CD8-positive, alpha-beta memory T cell (primary cell): ENCODE measurements around the gene SIRT7. TPM values are rescaled to one million over a fixed set of nuclear protein-coding genes. Genes with fewer than 3 reads are reported as not detected.

Source experiments
- CTCF ChIA-PET: fragments of 350-600 bp; sonication (Branson Sonifier 250); formaldehyde crosslinking; loops from one replicate; lab custom pipeline; 2021; ENCODE audit warnings: antibody characterized with exemption; lab: Charles Lee
- POLR2A ChIA-PET: fragments of 350-600 bp; sonication (Branson Sonifier 250); formaldehyde crosslinking; loops from one replicate; lab custom pipeline; 2021; ENCODE audit warnings: antibody characterized with exemption; lab: Charles Lee
- DNase-seq, 5 donors: peaks; one replicate each; pipeline versions ENCODE4 v3.0.0 to v3.0.0-alpha.2; 2020 to 2022; ENCODE audit warnings: mixed read lengths in 1 of 5
- H3K27ac ChIP-seq: one replicate; pipeline ENCODE4 v1.7.0; 2013; ENCODE audit warnings: low read depth, mild to moderate bottlenecking, low read length, moderate library complexity
- H3K27me3 ChIP-seq: 2 replicates; pipeline ENCODE4 v1.7.0; 2013; ENCODE audit warnings: low read length, mild to moderate bottlenecking; ENCODE audit not compliant: insufficient read depth, poor library complexity, severe bottlenecking
- H3K36me3 ChIP-seq: 2 replicates; pipeline ENCODE4 v1.7.0; 2013; ENCODE audit warnings: mild to moderate bottlenecking, low read length, moderate library complexity; ENCODE audit not compliant: insufficient read depth
- H3K4me1 ChIP-seq: 2 replicates; pipeline ENCODE4 v1.7.0; 2013; ENCODE audit warnings: mild to moderate bottlenecking, low read length, moderate library complexity; ENCODE audit not compliant: insufficient read depth
- H3K4me3 ChIP-seq: 2 replicates; pipeline ENCODE4 v1.7.0; 2013; ENCODE audit warnings: mild to moderate bottlenecking, low read length
- H3K9me3 ChIP-seq: 2 replicates; pipeline ENCODE4 v1.7.0; 2013; ENCODE audit warnings: mild to moderate bottlenecking, low read length
- H3K27ac Mint-ChIP-seq, 8 donors: one replicate each; pipeline ENCODE4 v1.8.0; 2020 to 2021; ENCODE audit warnings: mixed read lengths in 8 of 8, mild to moderate bottlenecking in 6 of 8, inconsistent platforms in 3 of 8, moderate library complexity in 3 of 8
- H3K27me3 Mint-ChIP-seq, 2 donors: one replicate each; pipeline ENCODE4 v1.8.0; 2020 to 2021; ENCODE audit warnings: mixed read lengths in 2 of 2, mild to moderate bottlenecking in 1 of 2, moderate library complexity in 1 of 2
- H3K36me3 Mint-ChIP-seq, 3 donors: one replicate each; pipeline ENCODE4 v1.8.0; 2020 to 2021; ENCODE audit warnings: mixed read lengths in 3 of 3, inconsistent platforms in 1 of 3, mild to moderate bottlenecking in 1 of 3
- H3K4me1 Mint-ChIP-seq, 3 donors: one replicate each; pipeline ENCODE4 v1.8.0; 2020 to 2021; ENCODE audit warnings: mixed read lengths in 3 of 3, inconsistent platforms in 1 of 3, mild to moderate bottlenecking in 1 of 3
- H3K4me3 Mint-ChIP-seq, 7 donors: one replicate each; pipeline ENCODE4 v1.8.0; 2020 to 2021; ENCODE audit warnings: mixed read lengths in 7 of 7, mild to moderate bottlenecking in 6 of 7, moderate library complexity in 4 of 7, inconsistent platforms in 2 of 7
- H3K9me3 Mint-ChIP-seq, 5 donors: one replicate each; pipeline ENCODE4 v1.8.0; 2020 to 2022; ENCODE audit warnings: mixed read lengths in 5 of 5, mild to moderate bottlenecking in 3 of 5, moderate library complexity in 2 of 5, inconsistent platforms in 1 of 5
- polyA plus RNA-seq: library from polyadenylated mRNA; unstranded; fragments of 300-500 nt; fragmentation: Illumina TruSeq; gene quantifications from one replicate; pipeline ENCODE4 v1.2.3, GENCODE V29; 2021
- total RNA-seq, 2 experiments: library from RNA; stranded (reverse); gene quantifications; one replicate each; pipeline ENCODE4 v1.2.3, GENCODE V29; 2021

The SIRT7 gene
- total and polyA plus RNA-seq, 3 experiments from 2014 or later: 40.1 to 41.7 (median 41.4) TPM

GRCh38 chr17:81961087-81961511 is 43.1 kb upstream of the SIRT7 start, which contains the start of gene NOTUM:
Gene NOTUM (minus strand): TSS chr17:81961187. CDS start chr17:81960909, 278 bp downstream.
- Histone ChIP-seq H3K36me3 (no peaks in the 10 kb centered on the region), H3K27me3 (peaks cover 13% of the 10 kb centered on the region), H3K9me3 (no peaks in the 10 kb centered on the region), H3K4me1 (no peaks in the 10 kb centered on the region), H3K4me3 (no peak within 1 kb of the TSS), H3K27ac (peak within 1 kb of the TSS; percentile 16)
- no peak for DNase-seq
- Mint-ChIP-seq H3K36me3 (no peaks in the 10 kb centered on the region), H3K4me1 (peaks cover 6 to 21% (median 7%) of the 10 kb centered on the region in 3 donors), H3K27ac (peak within 1 kb of the TSS in 1 of 8 donors; percentile 70), H3K9me3 (no peaks in the 10 kb centered on the region), H3K4me3 (peak within 1 kb of the TSS in 1 of 7 donors; percentile 34), H3K27me3 (peaks cover 23 to 33% of the 10 kb centered on the region in 2 donors)
- ChIA-PET CTCF (interaction anchor here (0.9 to 4.8 kb wide), 5 partner anchors 13 to 61 kb away, joined by 3 to 83 read pairs (median 6); partner anchors contain the start of genes CENPX and LRRC45), POLR2A (interaction anchor here (1.8 to 2.4 kb wide), 2 partner anchors 7 to 60 kb away, joined by 4 to 12 read pairs; no protein-coding TSS in a partner anchor)

- CTCF ChIA-PET: interaction anchor here (0.9 to 4.8 kb wide), 20 partner anchors 8 to 225 kb away, joined by 3 to 83 read pairs (median 5); partner anchors contain the start of genes CENPX, DCXR and LRRC45
- POLR2A ChIA-PET: interaction anchor here (1.1 to 2.4 kb wide), 5 partner anchors 8 to 138 kb away, joined by 3 to 12 read pairs (median 5); partner anchors contain the start of genes CENPX, DCXR and LRRC45
Measured at GRCh38 chr17:81960130-81960958, 42.4 kb upstream of the SIRT7 start.

GRCh38 chr17:81959362-81960129 is 41.6 kb upstream of the SIRT7 start:
- H3K4me1 ChIP-seq: no peaks in the 10 kb centered on the region
- H3K27me3 ChIP-seq: peaks cover 13% of the 10 kb centered on the region
- peak overlapping the region; percentile 16 for H3K27ac ChIP-seq
- no peak overlapping the region for H3K4me3 ChIP-seq
- Mint-ChIP-seq H3K27ac (no peak overlapping the region), H3K36me3 (no peaks in the 10 kb centered on the region), H3K4me1 (peaks cover 6 to 18% (median 7%) of the 10 kb centered on the region in 3 donors), H3K4me3 (peak overlapping the region in 1 of 7 donors; percentile 43), H3K9me3 (no peaks in the 10 kb centered on the region), H3K27me3 (peaks cover 23 to 29% of the 10 kb centered on the region in 2 donors)
- peak; percentile 80 to 86 (median 82) for DNase-seq
- ChIA-PET POLR2A (interaction anchor here (0.6 to 2.4 kb wide), 7 partner anchors 9 to 139 kb away, joined by 3 to 12 read pairs (median 5); partner anchors contain the start of genes CENPX, DCXR and LRRC45), CTCF (interaction anchor here (0.7 to 4.8 kb wide), 34 partner anchors 9 to 246 kb away, joined by 3 to 83 read pairs (median 4); partner anchors contain the start of genes ARHGDIA, CENPX, DCXR and GPS1)
- no peaks in the 10 kb centered on the region for H3K9me3 ChIP-seq
- no peaks in the 10 kb centered on the region for H3K36me3 ChIP-seq

More at GRCh38 chr17:81960130-81960958, 42.4 kb upstream of the SIRT7 start:
- H3K9me3 ChIP-seq: no peaks in the 10 kb centered on the region
- peak overlapping the region; percentile 16 for H3K27ac ChIP-seq
- no peak overlapping the region for H3K4me3 ChIP-seq
- no peaks in the 10 kb centered on the region for H3K4me1 ChIP-seq
- H3K27me3 ChIP-seq: peaks cover 13% of the 10 kb centered on the region
- Mint-ChIP-seq H3K4me1 (peaks cover 6 to 21% (median 7%) of the 10 kb centered on the region in 3 donors), H3K4me3 (peak overlapping the region in 1 of 7 donors; percentile 34), H3K27me3 (peaks cover 23 to 33% of the 10 kb centered on the region in 2 donors), H3K36me3 (no peaks in the 10 kb centered on the region), H3K27ac (no peak overlapping the region), H3K9me3 (no peaks in the 10 kb centered on the region)
- DNase-seq: no peak
- no peaks in the 10 kb centered on the region for H3K36me3 ChIP-seq

GRCh38 chr17:81958633-81959342 is 40.8 kb upstream of the SIRT7 start:
- peak overlapping the region; percentile 41 to 59 (median 45) for H3K4me3 Mint-ChIP-seq
- H3K36me3 Mint-ChIP-seq: no peaks in the 10 kb centered on the region
- H3K27ac Mint-ChIP-seq: peak overlapping the region in 1 of 8 donors; percentile 40
- ChIA-PET POLR2A (interaction anchor here (0.6 to 2.4 kb wide), 7 partner anchors 10 to 140 kb away, joined by 3 to 12 read pairs (median 5); partner anchors contain the start of genes CENPX, DCXR and LRRC45), CTCF (interaction anchor here (0.7 to 4.8 kb wide), 32 partner anchors 8 to 247 kb away, joined by 3 to 83 read pairs (median 4); partner anchors contain the start of genes ARHGDIA, CENPX, DCXR and GPS1)
- Histone ChIP-seq H3K27ac (no peak overlapping the region), H3K4me1 (no peaks in the 10 kb centered on the region), H3K9me3 (no peaks in the 10 kb centered on the region), H3K4me3 (no peak overlapping the region), H3K27me3 (peaks cover 13% of the 10 kb centered on the region), H3K36me3 (no peaks in the 10 kb centered on the region)
- H3K27me3 Mint-ChIP-seq: peaks cover 21 to 25% of the 10 kb centered on the region in 2 donors
- no peaks in the 10 kb centered on the region for H3K9me3 Mint-ChIP-seq
- H3K4me1 Mint-ChIP-seq: peaks cover 4 to 11% (median 5%) of the 10 kb centered on the region in 3 donors
- no peak for DNase-seq

- Histone ChIP-seq H3K4me1 (no peaks in the 10 kb centered on the region), H3K36me3 (no peaks in the 10 kb centered on the region), H3K9me3 (no peaks in the 10 kb centered on the region), H3K27ac (no peak overlapping the region), H3K4me3 (no peak overlapping the region), H3K27me3 (peaks cover 13% of the 10 kb centered on the region)
- DNase-seq: no peak
- H3K36me3 Mint-ChIP-seq: no peaks in the 10 kb centered on the region
- POLR2A ChIA-PET: no interaction called here
- no peaks in the 10 kb centered on the region for H3K9me3 Mint-ChIP-seq
- CTCF ChIA-PET: interaction anchor here (1.7 kb wide), 1 partner anchor 72 kb away, joined by 4 read pairs; no protein-coding TSS in a partner anchor
- H3K27ac Mint-ChIP-seq: peak overlapping the region in 1 of 8 donors; percentile 58
- H3K4me1 Mint-ChIP-seq: peaks cover 0 to 4% (median 0%) of the 10 kb centered on the region in 3 donors
- peak overlapping the region in 2 of 7 donors; percentile 36 to 60 for H3K4me3 Mint-ChIP-seq
- H3K27me3 Mint-ChIP-seq: peaks cover 12 to 22% of the 10 kb centered on the region in 2 donors
Measured at GRCh38 chr17:81957691-81958432, 39.9 kb upstream of the SIRT7 start.

- POLR2A ChIA-PET: no interaction called here
- H3K4me3 ChIP-seq: no peak overlapping the region
- no peaks in the 10 kb centered on the region for H3K4me1 ChIP-seq
- CTCF ChIA-PET: interaction anchor here (1.7 kb wide), 1 partner anchor 73 kb away, joined by 4 read pairs; no protein-coding TSS in a partner anchor
- no peaks in the 10 kb centered on the region for H3K36me3 ChIP-seq
- peaks cover 8 to 17% of the 10 kb centered on the region in 2 donors for H3K27me3 Mint-ChIP-seq
- H3K36me3 Mint-ChIP-seq: no peaks in the 10 kb centered on the region
- peak overlapping the region in 2 of 7 donors; percentile 44 to 60 for H3K4me3 Mint-ChIP-seq
- H3K9me3 ChIP-seq: no peaks in the 10 kb centered on the region
- no peak overlapping the region for H3K27ac ChIP-seq
- H3K9me3 Mint-ChIP-seq: no peaks in the 10 kb centered on the region
- peak in 1 of 5 donors; percentile 48 for DNase-seq
- H3K27ac Mint-ChIP-seq: peak overlapping the region in 1 of 8 donors; percentile 58
- peaks cover 0 to 5% (median 0%) of the 10 kb centered on the region in 3 donors for H3K4me1 Mint-ChIP-seq
- H3K27me3 ChIP-seq: peaks cover 13% of the 10 kb centered on the region
Measured at GRCh38 chr17:81956607-81957589, 38.9 kb upstream of the SIRT7 start.
